GM10248 (cell line): Measurements from ENCODE around the gene MIXL1.
A peak's percentile ranks its signal among the peaks of the same experiment; 100 is the strongest.

Experiments used
- CTCF ChIA-PET: fragments of 300-600 bp; sonication (Branson Sonifier 250); formaldehyde crosslinking; extraction: SDS; loops from one replicate; lab custom pipeline; 2021; ENCODE audit warnings: antibody characterized with exemption; lab: Yijun Ruan, JAX
- POLR2A ChIA-PET: fragments of 350-650 bp; sonication (Branson Sonifier 250); formaldehyde crosslinking; extraction: SDS; loops from one replicate; lab custom pipeline; 2020; ENCODE audit warnings: antibody characterized with exemption; lab: Yijun Ruan, JAX
- DNase-seq: peaks from one replicate; pipeline ENCODE4 v3.0.0; 2012; ENCODE audit errors: extremely low spot score
- CTCF ChIP-seq: IDR thresholded peaks from 2 replicates; pipeline ENCODE4 v1.5.1; 2012; ENCODE audit warnings: mild to moderate bottlenecking, low read depth; ENCODE audit errors: extremely low read depth, missing control alignments, control extremely low read depth

The MIXL1 gene

GRCh38 chr1:226222686-226223085 lies 778 bp upstream of the MIXL1 start:
- POLR2A ChIA-PET: no interaction called here
- CTCF ChIA-PET: interaction anchor here (0.7 to 2.7 kb wide), 5 partner anchors 14 to 98 kb away, joined by 3 to 12 read pairs (median 3); no protein-coding TSS in a partner anchor
- no peak for TF ChIP-seq CTCF
- no peak for DNase-seq

- CTCF ChIA-PET: interaction anchor here (1.5 to 2.7 kb wide), 3 partner anchors 21 to 110 kb away, joined by 4 to 12 read pairs (median 5); no protein-coding TSS in a partner anchor
- DNase-seq: peak; percentile 72
- peak; percentile 29 for TF ChIP-seq CTCF
- POLR2A ChIA-PET: interaction anchor here (0.7 kb wide), 1 partner anchor 25 kb away, joined by 3 read pairs; no protein-coding TSS in a partner anchor
Observed at GRCh38 chr1:226223786-226224244, 351 bp downstream of the MIXL1 start.

- ChIA-PET CTCF (interaction anchor here (1.5 to 2.5 kb wide), 3 partner anchors 23 to 29 kb away, joined by 3 to 8 read pairs (median 6); no protein-coding TSS in a partner anchor), POLR2A (no interaction called here)
- no peak for DNase-seq
- TF ChIP-seq CTCF: no peak
Observed at GRCh38 chr1:226226601-226227000, 3.1 kb downstream of the MIXL1 start.

GRCh38 chr1:226233293-226233692 lies 9.8 kb downstream of the MIXL1 start:
- no peak for DNase-seq
- ChIA-PET POLR2A (no interaction called here), CTCF (interaction anchor here (1.2 to 1.5 kb wide), 4 partner anchors 22 to 38 kb away, joined by 3 to 5 read pairs (median 3); no protein-coding TSS in a partner anchor)
- TF ChIP-seq CTCF: no peak

- POLR2A ChIA-PET: no interaction called here
- TF ChIP-seq CTCF: no peak
- DNase-seq: no peak
- CTCF ChIA-PET: interaction anchor here (1.5 kb wide), 1 partner anchor 23 kb away, joined by 3 read pairs; no protein-coding TSS in a partner anchor
Observed at GRCh38 chr1:226233806-226234205, 10.3 kb downstream of the MIXL1 start.

- ChIA-PET POLR2A (no interaction called here), CTCF (interaction anchor here (0.9 to 1.8 kb wide), 5 partner anchors 9 to 96 kb away, joined by 3 to 4 read pairs (median 3); no protein-coding TSS in a partner anchor)
- no peak for TF ChIP-seq CTCF
- no peak for DNase-seq
Observed at GRCh38 chr1:226236826-226237225, 13.4 kb downstream of the MIXL1 start.
